GM23338 (cell line): ENCODE measurements around the gene PHRF1.

Source experiments
- CTCF ChIP-seq, 2 experiments: fragments of 200-600 bp in 1 of 2; sonication (generic) in 1 of 2; conservative IDR thresholded peaks; 2 replicates each; pipeline versions ENCODE4 v1.5.1 to v1.6.1; 2016 to 2017; ENCODE audit warnings: antibody characterized with exemption in 2 of 2, low read depth in 2 of 2, mild to moderate bottlenecking in 2 of 2, moderate library complexity in 1 of 2
- EZH2 ChIP-seq: fragments of 200-600 bp; sonication (generic); IDR thresholded peaks from one replicate; pipeline ENCODE4 v1.8.0; 2017; ENCODE audit warnings: antibody characterized with exemption, mild to moderate bottlenecking, low read depth; ENCODE audit not compliant: unreplicated experiment
- EZH2phosphoT487 ChIP-seq: fragments of 200-600 bp; sonication (generic); IDR thresholded peaks from one replicate; pipeline ENCODE4 v1.8.1; 2018; ENCODE audit warnings: antibody characterized with exemption; ENCODE audit not compliant: unreplicated experiment
- JUNB ChIP-seq: IDR thresholded peaks from one replicate; pipeline ENCODE4 v1.6.1; 2016; ENCODE audit warnings: antibody characterized with exemption; ENCODE audit not compliant: unreplicated experiment
- STAT1 ChIP-seq: IDR thresholded peaks from one replicate; pipeline ENCODE4 v1.6.1; 2016; ENCODE audit warnings: antibody characterized with exemption; ENCODE audit not compliant: unreplicated experiment

DNA sequence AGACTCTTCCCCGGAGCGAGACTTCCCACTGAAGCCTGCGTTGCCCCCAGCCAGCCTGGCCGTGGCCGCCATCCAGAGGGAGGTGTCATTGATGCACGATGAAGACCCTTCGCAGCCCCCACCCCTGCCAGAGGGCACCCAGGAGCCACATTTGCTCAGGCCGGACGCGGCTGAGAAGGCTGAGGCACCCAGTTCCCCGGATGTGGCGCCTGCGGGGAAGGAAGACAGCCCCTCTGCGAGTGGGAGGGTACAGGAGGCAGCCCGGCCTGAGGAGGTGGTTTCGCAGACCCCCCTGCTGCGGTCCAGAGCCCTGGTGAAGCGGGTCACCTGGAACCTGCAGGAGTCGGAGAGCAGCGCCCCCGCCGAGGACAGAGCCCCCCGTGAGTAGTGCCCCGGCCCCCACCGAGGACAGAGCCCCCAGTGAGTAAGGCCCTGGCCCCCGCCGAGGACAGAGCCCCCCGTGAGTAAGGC is 33.1 kb downstream of the PHRF1 start:
- TF ChIP-seq CTCF (conservative IDR thresholded peaks at IDR 0.05; ENCODE audit: low read depth in 2 of 2) (no peak), STAT1 (no peak), EZH2phosphoT487 (no peak), JUNB (no peak), EZH2 (no peak)
